HepG2 (cell line): ENCODE data around the gene BEX3. TPM values are rescaled to one million over a fixed set of nuclear protein-coding genes. Genes with fewer than 3 reads are reported as not detected.

Source experiments
- ATAC-seq: fragments of 200-7000 bp; cut with Tn5 transposase; 3 replicates; pipeline ENCODE4 v1.9.1; 2020; ENCODE audit warnings: mild to moderate bottlenecking, moderate library complexity
- BruUV-seq: library from RNA; stranded (reverse); fragments of 400-500 nt; replicated peaks from 2 replicates; lab custom pipeline; 2021; lab: Mats Ljungman, UMichigan
- CTCF ChIA-PET: fragments of 300-600 bp; formaldehyde crosslinking; extraction: SDS; loops from one replicate; lab custom pipeline; 2021; ENCODE audit warnings: low total read pairs, inconsistent platforms, low intra/inter-chr PET ratio; lab: Yijun Ruan, JAX
- POLR2A ChIA-PET: fragments of 350-600 bp; sonication (Branson Sonifier 250); formaldehyde crosslinking; loops from one replicate; lab custom pipeline; 2020; ENCODE audit warnings: antibody characterized with exemption, inconsistent platforms; lab: Yijun Ruan, JAX
- DNase-seq: peaks from one replicate; pipeline ENCODE4 v3.0.0-alpha.2; 2015; ENCODE audit warnings: low spot score
- FAIRE-seq: peaks from 3 replicates; lab custom pipeline; 2011; peaks lifted over from hg19 to GRCh38; lab: Jason Lieb, UNC
- H2AFZ ChIP-seq: one replicate; pipeline ENCODE4 v1.6.1; 2011; ENCODE audit warnings: low read length, inconsistent platforms
- H3K27ac ChIP-seq: fragments of 300-600 bp; 3 replicates; pipeline ENCODE4 v1.8.0; 2011; ENCODE audit warnings: mixed run types, mild to moderate bottlenecking, mixed read lengths, low read length, inconsistent platforms; ENCODE audit not compliant: insufficient read depth; ENCODE audit errors: extremely low read length
- H3K27me3 ChIP-seq, 2 experiments: fragments of 200-600 bp in 1 of 2; 2 replicates in 1 of 2; 3 replicates in 1 of 2; pipeline versions ENCODE4 v1.6.0 to v1.8.0; 2011; ENCODE audit warnings: low read length in 2 of 2, mild to moderate bottlenecking in 2 of 2, moderate library complexity in 2 of 2, inconsistent platforms in 1 of 2; ENCODE audit not compliant: insufficient read depth in 2 of 2, control insufficient read depth in 1 of 2
- H3K36me3 ChIP-seq, 2 experiments: fragments of 200-600 bp in 1 of 2; replicated peaks in 1 of 2; 2 replicates in 1 of 2; 3 replicates in 1 of 2; pipeline versions ENCODE4 v1.5.1 to v1.8.0; 2011; ENCODE audit warnings: low read length in 2 of 2, inconsistent platforms in 1 of 2; ENCODE audit not compliant: insufficient read depth in 2 of 2, control insufficient read depth in 1 of 2
- H3K4me1 ChIP-seq: 2 replicates; pipeline ENCODE4 v1.5.1; 2012; ENCODE audit warnings: low read length, inconsistent platforms; ENCODE audit not compliant: insufficient read depth
- H3K4me2 ChIP-seq: 2 replicates; pipeline ENCODE4 v1.6.0; 2011; ENCODE audit warnings: low read depth, low read length, inconsistent platforms
- H3K4me3 ChIP-seq, 3 experiments: fragments of 200-600 bp in 1 of 3; sonication (generic), shearing (Covaris generic) in 1 of 3; replicated peaks in 1 of 3; 2 replicates each; pipeline ENCODE4 v1.5.1; 2011 to 2016; ENCODE audit warnings: low read length in 3 of 3, inconsistent platforms in 2 of 3, low read depth in 2 of 3, mild to moderate bottlenecking in 2 of 3, control low read depth in 1 of 3, mixed read lengths in 1 of 3; ENCODE audit not compliant: insufficient read depth in 1 of 3
- H3K79me2 ChIP-seq: one replicate; pipeline ENCODE4 v1.6.1; 2011; ENCODE audit warnings: low read length, inconsistent platforms; ENCODE audit not compliant: insufficient read depth
- H3K9ac ChIP-seq: 2 replicates; pipeline ENCODE4 v1.6.0; 2011; ENCODE audit warnings: mild to moderate bottlenecking, low read depth, low read length, inconsistent platforms; ENCODE audit not compliant: insufficient read depth
- H3K9me3 ChIP-seq: 2 replicates; pipeline ENCODE4 v1.5.1; 2012; ENCODE audit warnings: mild to moderate bottlenecking, low read length
- H4K20me1 ChIP-seq: 2 replicates; pipeline ENCODE4 v1.6.0; 2011; ENCODE audit warnings: inconsistent platforms, mild to moderate bottlenecking, low read length, moderate library complexity; ENCODE audit not compliant: insufficient read depth
- FOSL1 ChIP-seq: sonication (generic); formaldehyde crosslinking; IDR thresholded peaks from 2 replicates; pipeline ENCODE4 v1.9.0; 2021; ENCODE audit warnings: missing genetic modification reagents, borderline replicate concordance
- RFXAP ChIP-seq: sonication (generic); formaldehyde crosslinking; IDR thresholded peaks from 2 replicates; pipeline ENCODE4 v1.4.0; 2020; ENCODE audit warnings: missing genetic modification reagents, borderline replicate concordance
- SALL2 ChIP-seq: sonication (generic); formaldehyde crosslinking; IDR thresholded peaks from 2 replicates; pipeline ENCODE4 v1.8.1; 2023; ENCODE audit warnings: mild to moderate bottlenecking, missing genetic modification reagents, inconsistent platforms
- ZFP1 ChIP-seq: IDR thresholded peaks from 2 replicates; pipeline ENCODE4 v1.6.1; 2016
- ZFP90 ChIP-seq: sonication (generic); formaldehyde crosslinking; IDR thresholded peaks from 2 replicates; pipeline ENCODE4 v1.8.0; 2022; ENCODE audit warnings: missing genetic modification reagents, mild to moderate bottlenecking, inconsistent platforms, borderline replicate concordance
- ZNF333 ChIP-seq: sonication (generic); formaldehyde crosslinking; IDR thresholded peaks from 2 replicates; pipeline ENCODE4 v1.4.0; 2020; ENCODE audit warnings: mild to moderate bottlenecking, missing genetic modification reagents, borderline replicate concordance
- ZNF615 ChIP-seq: sonication (generic); formaldehyde crosslinking; IDR thresholded peaks from 2 replicates; pipeline ENCODE4 v1.5.0; 2020; ENCODE audit warnings: mild to moderate bottlenecking, missing genetic modification reagents, borderline replicate concordance
- ZNF737 ChIP-seq: sonication (generic); formaldehyde crosslinking; IDR thresholded peaks from 2 replicates; pipeline ENCODE4 v1.5.0; 2020; ENCODE audit warnings: missing genetic modification reagents, mild to moderate bottlenecking, borderline replicate concordance
- ZNF768 ChIP-seq: sonication (generic); formaldehyde crosslinking; IDR thresholded peaks from 2 replicates; pipeline ENCODE4 v1.4.0; 2020; ENCODE audit warnings: missing genetic modification reagents
- WGBS: methylation state at CpG from one replicate; pipeline ENCODE4 v1.1.6; 2017; ENCODE audit warnings: low lambda C conversion rate; 5-methylcytosine and 5-hydroxymethylcytosine counted together
- in situ Hi-C: cut with HindIII; loops from 2 replicates; pipeline ENCODE4 v1.10.0; 2017; ENCODE audit warnings: low pct_unique_long_range_greater_than_20kb; ENCODE audit not compliant: extremely low pct_ligation_motif_present
- intact Hi-C: fragments of 100-400 bp; cut with micrococcal nuclease; formaldehyde crosslinking; loops from one replicate; pipeline ENCODE4 v1.10.0; 2022; ENCODE audit not compliant: unreplicated experiment
- polyA plus RNA-seq, 8 experiments: library from polyadenylated mRNA; depleted of rRNA in 3 of 8; stranded (reverse) in 7 of 8; unstranded in 1 of 8; fragments of >200 nt; fragmentation: Illumina TruSeq in 4 of 8; extraction: Trizol in 4 of 8; gene quantifications; 2 replicates each; pipeline versions ENCODE4 v1.2.1 to v1.2.3, GENCODE V29; 2011 to 2016; ENCODE audit warnings: low read depth in 4 of 8, missing spikeins in 1 of 8, mixed read lengths in 1 of 8; ENCODE audit not compliant: insufficient read depth in 1 of 8
- total RNA-seq, 5 experiments: library from RNA; depleted of rRNA; stranded (reverse); fragments of >200 nt; fragmentation: Illumina TruSeq; extraction: Trizol; gene quantifications; 2 replicates each; pipeline ENCODE4 v1.2.3, GENCODE V29; 2016; ENCODE audit warnings: low read depth in 1 of 5
- TF ChIP-seq, protein P1 (sequence below): sonication (generic); formaldehyde crosslinking; IDR thresholded peaks from 2 replicates; pipeline ENCODE4 v1.4.0; 2020; ENCODE audit warnings: mild to moderate bottlenecking, missing genetic modification reagents
- TF ChIP-seq, protein P2 (sequence below): sonication (generic); formaldehyde crosslinking; IDR thresholded peaks from 2 replicates; pipeline ENCODE4 v1.5.1; 2020; ENCODE audit warnings: mild to moderate bottlenecking, moderate library complexity, missing genetic modification reagents
- TF ChIP-seq, protein P3 (sequence below): sonication (generic); formaldehyde crosslinking; IDR thresholded peaks from 2 replicates; pipeline ENCODE4 v1.5.0; 2020; ENCODE audit warnings: mild to moderate bottlenecking, low read depth, missing genetic modification reagents, borderline replicate concordance
- TF ChIP-seq, protein P4 (sequence below): sonication (generic); formaldehyde crosslinking; IDR thresholded peaks from 2 replicates; pipeline ENCODE4 v1.4.0; 2020; ENCODE audit warnings: missing genetic modification reagents

Gene BEX3
- total and polyA plus RNA-seq, 2 of the 13 experiments (the other 11 are each of a cell fraction or from before 2014, with no cell fraction given) = 50.9 to 55.8 TPM

DNA sequence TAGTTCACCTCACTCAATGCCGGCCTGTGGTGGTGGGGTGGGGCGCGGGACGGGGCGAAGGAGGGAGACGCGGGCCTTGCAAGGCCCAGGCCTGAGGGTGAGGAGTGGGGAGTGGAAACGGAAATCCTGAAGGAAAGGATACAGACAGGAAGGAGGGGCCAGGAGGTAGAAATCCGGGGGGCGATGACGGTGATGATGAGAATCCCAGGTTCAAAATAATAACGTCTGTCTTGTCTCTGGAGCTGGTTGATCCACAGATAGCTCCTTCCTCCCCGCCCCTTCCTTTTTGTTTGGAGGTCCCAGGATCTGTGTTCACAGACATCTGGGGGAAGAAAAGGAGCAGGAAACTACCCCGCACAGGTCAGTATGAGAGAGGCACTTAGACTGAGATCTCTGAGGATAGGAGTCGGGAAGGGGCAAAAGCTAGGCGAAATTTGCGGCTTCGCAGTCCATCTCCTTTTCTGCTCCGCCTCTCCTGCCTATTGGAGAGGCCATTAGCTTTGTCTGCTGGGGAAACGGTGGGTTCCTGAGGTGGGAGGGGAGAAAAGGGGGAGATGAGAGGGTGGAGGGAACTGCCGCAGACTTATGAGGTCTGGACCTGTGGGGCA lies 45.6 kb upstream of the BEX3 start:
- no peak for FAIRE-seq
- H2AFZ ChIP-seq = no peak overlapping the region

More for the DNA sequence above, 45.6 kb upstream of the BEX3 start:
- H3K9ac ChIP-seq = no peak overlapping the region
- ChIA-PET POLR2A (no interaction called here), CTCF (no interaction called here)
- WGBS = 60% methylated on average over 21 of the region's 21 CpGs
- H3K79me2 ChIP-seq = no peaks in the 10 kb centered on the region
- TF ChIP-seq ZNF737 (no peak), SALL2 (CRISPR knock-in tag) (no peak), ZFP1 (no peak), ZNF768 (no peak), ZNF615 (CRISPR knock-in tag) (no peak), ZNF333 (CRISPR knock-in tag) (no peak), FOSL1 (CRISPR knock-in tag) (no peak), RFXAP (CRISPR knock-in tag) (no peak), ZFP90 (no peak)
- TF ChIP-seq, protein P1, sequence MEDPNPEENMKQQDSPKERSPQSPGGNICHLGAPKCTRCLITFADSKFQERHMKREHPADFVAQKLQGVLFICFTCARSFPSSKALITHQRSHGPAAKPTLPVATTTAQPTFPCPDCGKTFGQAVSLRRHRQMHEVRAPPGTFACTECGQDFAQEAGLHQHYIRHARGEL (CRISPR knock-in tag) = no peak
- TF ChIP-seq, protein P2, sequence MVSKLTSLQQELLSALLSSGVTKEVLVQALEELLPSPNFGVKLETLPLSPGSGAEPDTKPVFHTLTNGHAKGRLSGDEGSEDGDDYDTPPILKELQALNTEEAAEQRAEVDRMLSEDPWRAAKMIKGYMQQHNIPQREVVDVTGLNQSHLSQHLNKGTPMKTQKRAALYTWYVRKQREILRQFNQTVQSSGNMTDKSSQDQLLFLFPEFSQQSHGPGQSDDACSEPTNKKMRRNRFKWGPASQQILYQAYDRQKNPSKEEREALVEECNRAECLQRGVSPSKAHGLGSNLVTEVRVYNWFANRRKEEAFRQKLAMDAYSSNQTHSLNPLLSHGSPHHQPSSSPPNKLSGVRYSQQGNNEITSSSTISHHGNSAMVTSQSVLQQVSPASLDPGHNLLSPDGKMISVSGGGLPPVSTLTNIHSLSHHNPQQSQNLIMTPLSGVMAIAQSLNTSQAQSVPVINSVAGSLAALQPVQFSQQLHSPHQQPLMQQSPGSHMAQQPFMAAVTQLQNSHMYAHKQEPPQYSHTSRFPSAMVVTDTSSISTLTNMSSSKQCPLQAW (CRISPR knock-in tag) = no peak
- TF ChIP-seq, protein P3, sequence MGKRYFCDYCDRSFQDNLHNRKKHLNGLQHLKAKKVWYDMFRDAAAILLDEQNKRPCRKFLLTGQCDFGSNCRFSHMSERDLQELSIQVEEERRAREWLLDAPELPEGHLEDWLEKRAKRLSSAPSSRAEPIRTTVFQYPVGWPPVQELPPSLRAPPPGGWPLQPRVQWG (CRISPR knock-in tag) = no peak
- TF ChIP-seq, protein P4, sequence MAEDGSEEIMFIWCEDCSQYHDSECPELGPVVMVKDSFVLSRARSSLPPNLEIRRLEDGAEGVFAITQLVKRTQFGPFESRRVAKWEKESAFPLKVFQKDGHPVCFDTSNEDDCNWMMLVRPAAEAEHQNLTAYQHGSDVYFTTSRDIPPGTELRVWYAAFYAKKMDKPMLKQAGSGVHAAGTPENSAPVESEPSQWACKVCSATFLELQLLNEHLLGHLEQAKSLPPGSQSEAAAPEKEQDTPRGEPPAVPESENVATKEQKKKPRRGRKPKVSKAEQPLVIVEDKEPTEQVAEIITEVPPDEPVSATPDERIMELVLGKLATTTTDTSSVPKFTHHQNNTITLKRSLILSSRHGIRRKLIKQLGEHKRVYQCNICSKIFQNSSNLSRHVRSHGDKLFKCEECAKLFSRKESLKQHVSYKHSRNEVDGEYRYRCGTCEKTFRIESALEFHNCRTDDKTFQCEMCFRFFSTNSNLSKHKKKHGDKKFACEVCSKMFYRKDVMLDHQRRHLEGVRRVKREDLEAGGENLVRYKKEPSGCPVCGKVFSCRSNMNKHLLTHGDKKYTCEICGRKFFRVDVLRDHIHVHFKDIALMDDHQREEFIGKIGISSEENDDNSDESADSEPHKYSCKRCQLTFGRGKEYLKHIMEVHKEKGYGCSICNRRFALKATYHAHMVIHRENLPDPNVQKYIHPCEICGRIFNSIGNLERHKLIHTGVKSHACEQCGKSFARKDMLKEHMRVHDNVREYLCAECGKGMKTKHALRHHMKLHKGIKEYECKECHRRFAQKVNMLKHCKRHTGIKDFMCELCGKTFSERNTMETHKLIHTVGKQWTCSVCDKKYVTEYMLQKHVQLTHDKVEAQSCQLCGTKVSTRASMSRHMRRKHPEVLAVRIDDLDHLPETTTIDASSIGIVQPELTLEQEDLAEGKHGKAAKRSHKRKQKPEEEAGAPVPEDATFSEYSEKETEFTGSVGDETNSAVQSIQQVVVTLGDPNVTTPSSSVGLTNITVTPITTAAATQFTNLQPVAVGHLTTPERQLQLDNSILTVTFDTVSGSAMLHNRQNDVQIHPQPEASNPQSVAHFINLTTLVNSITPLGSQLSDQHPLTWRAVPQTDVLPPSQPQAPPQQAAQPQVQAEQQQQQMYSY = no peak
- H3K27ac ChIP-seq = no peak overlapping the region
- H3K9me3 ChIP-seq = no peaks in the 10 kb centered on the region
- no peak overlapping the region for H3K4me2 ChIP-seq
- ATAC-seq (no peak), DNase-seq (no peak)
- no TSS peak for BruUV-seq
- H3K27me3 ChIP-seq = no peaks in the 10 kb centered on the region
- no peaks in the 10 kb centered on the region for H4K20me1 ChIP-seq
- intact Hi-C loops = no loop called here
- in situ Hi-C loops = no loop called here
- H3K4me3 ChIP-seq = no peak overlapping the region
- no peaks in the 10 kb centered on the region for H3K36me3 ChIP-seq
- H3K4me1 ChIP-seq = no peaks in the 10 kb centered on the region
